Osteoblast (primary cell): ENCODE results near the gene ARFGAP1. TPM values are rescaled to one million over a fixed set of nuclear protein-coding genes. Genes with fewer than 3 reads are reported as not detected.
A peak's percentile ranks its signal among the peaks of the same experiment; 100 is the strongest.

Experiments
- DNase-seq: peaks from one replicate; pipeline ENCODE4 v3.0.0; 2011; ENCODE audit warnings: low spot score, mixed read lengths; ENCODE audit not compliant: insufficient read length; ENCODE audit errors: missing footprints
- H2AFZ ChIP-seq: 2 replicates; pipeline ENCODE4 v1.6.0; 2011; ENCODE audit warnings: mild to moderate bottlenecking, low read length
- H3K27ac ChIP-seq: 2 replicates; pipeline ENCODE4 v1.5.1; 2011; ENCODE audit warnings: mild to moderate bottlenecking, low read depth, low read length, moderate library complexity
- H3K27me3 ChIP-seq: 2 replicates; pipeline ENCODE4 v1.6.0; 2012; ENCODE audit warnings: mild to moderate bottlenecking, control low read depth, inconsistent platforms, low read length, moderate library complexity; ENCODE audit not compliant: insufficient read depth
- H3K36me3 ChIP-seq: 2 replicates; pipeline ENCODE4 v1.5.1; 2011; ENCODE audit warnings: mild to moderate bottlenecking, low read length, control low read depth, moderate library complexity; ENCODE audit not compliant: insufficient read depth
- H3K4me1 ChIP-seq: 2 replicates; pipeline ENCODE4 v1.5.1; 2011; ENCODE audit warnings: mild to moderate bottlenecking, low read length, control low read depth, moderate library complexity; ENCODE audit not compliant: insufficient read depth
- H3K4me2 ChIP-seq: 2 replicates; pipeline ENCODE4 v1.6.0; 2011; ENCODE audit warnings: mild to moderate bottlenecking, low read length; ENCODE audit not compliant: insufficient read depth
- H3K4me3 ChIP-seq: fragments of 200-600 bp; sonication (generic); 3 replicates; pipeline ENCODE4 v1.5.1; 2012; ENCODE audit warnings: mild to moderate bottlenecking, low read length, inconsistent platforms; ENCODE audit not compliant: insufficient read depth
- H3K79me2 ChIP-seq: 2 replicates; pipeline ENCODE4 v1.6.0; 2012; ENCODE audit warnings: mild to moderate bottlenecking, low read length, control low read depth, inconsistent platforms; ENCODE audit not compliant: insufficient read depth
- H3K9me3 ChIP-seq: 2 replicates; pipeline ENCODE4 v1.5.1; 2011; ENCODE audit warnings: low read depth, low read length, control low read depth
- H4K20me1 ChIP-seq: 2 replicates; pipeline ENCODE4 v1.6.0; 2012; ENCODE audit warnings: mild to moderate bottlenecking, low read length, control low read depth; ENCODE audit not compliant: insufficient read depth
- CTCF ChIP-seq: IDR thresholded peaks from 2 replicates; pipeline ENCODE4 v1.5.1; 2011; ENCODE audit warnings: mild to moderate bottlenecking, low read depth, low read length, moderate library complexity; ENCODE audit errors: extremely low read depth
- total RNA-seq: library from RNA; depleted of rRNA; stranded (reverse); fragments of >200 nt; gene quantifications from 2 replicates; pipeline ENCODE4 v1.2.3, GENCODE V29; 2012

The ARFGAP1 gene
- total RNA-seq, 1 donor: 68.4 TPM

DNA sequence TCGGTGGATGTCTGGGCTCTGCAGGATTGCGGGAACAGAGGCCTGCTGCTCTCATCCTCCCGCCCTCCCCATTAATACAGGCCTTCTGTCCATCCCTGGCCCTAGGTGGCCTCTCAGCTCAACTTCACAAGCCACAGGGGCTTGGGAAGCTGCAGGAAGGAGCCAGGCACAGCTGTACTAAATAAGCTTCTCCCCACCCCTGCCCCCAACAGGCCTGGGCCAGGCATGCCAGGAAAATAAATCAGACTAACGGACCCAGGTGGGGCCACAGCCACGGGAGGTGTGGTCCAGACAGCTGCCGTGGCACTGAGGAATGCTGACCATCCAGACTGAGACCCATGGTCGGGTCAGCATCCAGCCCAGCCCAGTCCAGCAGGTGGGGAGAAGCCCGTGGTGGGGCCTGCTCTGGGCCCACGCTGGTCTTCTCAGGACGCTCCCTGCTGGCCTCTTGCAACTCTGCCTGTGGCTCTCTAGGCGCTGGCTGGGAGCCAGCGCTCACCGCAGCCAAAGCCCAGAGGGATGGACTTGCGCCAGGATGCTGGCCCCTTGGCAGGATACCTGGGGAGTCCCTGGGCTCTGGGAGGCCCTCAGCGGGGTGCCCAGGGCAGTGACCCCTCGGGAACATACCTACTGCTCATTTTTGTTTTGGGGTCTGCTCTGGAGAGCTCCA is 48.1 kb upstream of the ARFGAP1 start:
- no peaks in the 10 kb centered on the region for H3K9me3 ChIP-seq
- no peaks in the 10 kb centered on the region for H3K79me2 ChIP-seq
- no peak overlapping the region for H3K27ac ChIP-seq
- peak; percentile 20 for TF ChIP-seq CTCF
- no peak overlapping the region for H3K4me3 ChIP-seq
- no peaks in the 10 kb centered on the region for H3K36me3 ChIP-seq
- peaks cover 8% of the 10 kb centered on the region for H3K4me1 ChIP-seq
- H2AFZ ChIP-seq: no peak overlapping the region
- no peak overlapping the region for H3K4me2 ChIP-seq
- peaks cover 11% of the 10 kb centered on the region for H3K27me3 ChIP-seq
- no peaks in the 10 kb centered on the region for H4K20me1 ChIP-seq
- DNase-seq: peak; percentile 91

DNA sequence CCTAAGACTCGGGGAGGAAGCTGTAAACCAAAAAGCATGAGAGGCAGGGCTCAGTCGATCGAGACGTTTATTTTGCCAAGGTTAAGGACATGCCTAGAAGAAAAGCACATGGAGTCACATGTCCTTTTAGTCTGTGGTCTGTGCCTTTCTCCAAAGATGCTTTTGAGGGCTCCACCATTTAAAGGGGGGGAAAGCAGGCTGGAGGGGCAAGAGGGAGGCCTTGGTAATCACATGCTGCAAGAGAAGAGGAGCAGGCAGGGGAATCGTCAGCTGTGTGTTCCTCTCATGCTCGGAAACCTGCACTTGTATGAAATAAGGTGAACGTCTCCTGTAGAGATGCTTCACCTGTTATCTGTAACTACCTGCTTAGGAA is 47.5 kb upstream of the ARFGAP1 start:
- H4K20me1 ChIP-seq: no peaks in the 10 kb centered on the region
- no peak overlapping the region for H2AFZ ChIP-seq
- DNase-seq: peak; percentile 35
- H3K9me3 ChIP-seq: no peaks in the 10 kb centered on the region
- H3K36me3 ChIP-seq: no peaks in the 10 kb centered on the region
- H3K27ac ChIP-seq: no peak overlapping the region
- no peak overlapping the region for H3K4me3 ChIP-seq
- H3K27me3 ChIP-seq: peaks cover 11% of the 10 kb centered on the region
- H3K4me2 ChIP-seq: no peak overlapping the region
- no peaks in the 10 kb centered on the region for H3K79me2 ChIP-seq
- peaks cover 8% of the 10 kb centered on the region for H3K4me1 ChIP-seq
- TF ChIP-seq CTCF: no peak

DNA sequence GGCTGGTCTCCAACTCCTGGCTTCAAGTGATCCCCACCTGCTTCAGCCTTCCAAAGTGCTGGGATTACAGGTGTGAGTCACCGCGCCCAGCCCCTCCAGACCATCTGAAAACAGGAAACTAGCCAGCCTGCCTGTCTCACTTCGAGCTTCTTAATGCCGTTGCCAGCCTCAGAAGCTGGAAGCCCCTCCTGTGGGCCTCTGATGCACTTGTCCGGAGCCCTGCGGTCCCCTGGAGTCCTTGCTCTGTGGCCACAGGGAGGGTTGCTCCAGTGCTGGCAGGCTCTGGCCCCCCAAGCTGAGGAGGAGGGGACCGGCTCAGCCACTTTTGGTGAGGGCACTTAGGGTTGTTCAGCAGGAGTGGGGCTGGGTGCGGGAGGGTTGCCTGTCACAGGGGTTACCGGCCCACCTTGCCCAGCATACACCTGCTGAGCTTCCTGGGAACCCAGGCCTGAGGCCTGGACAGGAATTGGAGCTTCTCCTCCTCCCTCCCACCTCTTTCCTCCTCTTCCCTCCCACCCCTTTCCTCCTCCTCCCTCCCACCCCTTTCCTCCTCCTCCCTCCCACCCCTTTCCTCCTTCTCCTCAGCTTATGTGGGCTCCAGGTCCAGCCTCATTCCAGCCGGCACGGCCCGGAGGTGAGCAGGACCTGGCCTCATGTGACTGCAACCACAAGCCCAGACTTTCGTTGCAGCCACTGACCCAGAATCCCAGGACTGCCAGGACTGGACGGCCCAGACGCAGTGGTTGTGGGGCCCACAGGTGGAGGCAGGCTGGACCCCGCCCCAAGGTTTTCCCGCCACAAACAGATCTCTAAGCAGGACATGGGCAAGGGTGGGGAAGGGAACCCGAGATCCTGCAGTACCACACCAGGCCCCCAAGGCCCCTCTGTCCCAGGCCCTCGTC is 46.3 kb upstream of the ARFGAP1 start:
- Histone ChIP-seq H3K4me3 (no peak overlapping the region), H3K79me2 (no peaks in the 10 kb centered on the region), H3K27me3 (peaks cover 8% of the 10 kb centered on the region), H3K27ac (no peak overlapping the region), H2AFZ (no peak overlapping the region), H3K4me1 (peaks cover 16% of the 10 kb centered on the region), H4K20me1 (no peaks in the 10 kb centered on the region), H3K36me3 (no peaks in the 10 kb centered on the region), H3K4me2 (no peak overlapping the region), H3K9me3 (no peaks in the 10 kb centered on the region)
- no peak for DNase-seq
- no peak for TF ChIP-seq CTCF

- Histone ChIP-seq H3K27ac (no peak overlapping the region), H2AFZ (no peak overlapping the region), H3K9me3 (no peaks in the 10 kb centered on the region), H3K27me3 (peaks cover 3% of the 10 kb centered on the region), H3K4me2 (no peak overlapping the region), H3K36me3 (no peaks in the 10 kb centered on the region), H3K79me2 (no peaks in the 10 kb centered on the region), H4K20me1 (no peaks in the 10 kb centered on the region), H3K4me3 (no peak overlapping the region), H3K4me1 (peaks cover 26% of the 10 kb centered on the region)
- TF ChIP-seq CTCF: no peak
- no peak for DNase-seq
Measured at GRCh38 chr20:63227260-63227659, 45.4 kb upstream of the ARFGAP1 start.
